HCT116 (cell line): Measurements from ENCODE around the gene RSPH6A. TPM values are rescaled to one million over a fixed set of nuclear protein-coding genes. Genes with fewer than 3 reads are reported as not detected.

ENCODE experiments used
- ATAC-seq: fragments of 200-7000 bp; cut with Tn5 transposase; 2 replicates; pipeline ENCODE4 v1.9.1; 2020; ENCODE audit warnings: mild to moderate bottlenecking, moderate library complexity
- BruUV-seq: library from RNA; stranded (reverse); fragments of 400-500 nt; replicated peaks from 2 replicates; lab custom pipeline; 2021; lab: Mats Ljungman, UMichigan
- CTCF ChIA-PET: fragments of 300-600 bp; sonication (Branson Sonifier 250); formaldehyde crosslinking; loops from one replicate; lab custom pipeline; 2021; ENCODE audit warnings: antibody characterized with exemption; lab: Charles Lee
- POLR2A ChIA-PET: fragments of 300-600, 350-600 bp; sonication (Branson Sonifier 250); formaldehyde crosslinking; loops from one replicate; lab custom pipeline; 2021; ENCODE audit warnings: antibody characterized with exemption; lab: Charles Lee
- RAD21 ChIA-PET, 2 experiments: fragments of 300-600 bp; sonication (Branson Sonifier 250); formaldehyde crosslinking; loops; one replicate each; lab custom pipeline; 2023; ENCODE audit warnings: low total read pairs in 2 of 2; ENCODE audit not compliant: uncharacterized antibody in 2 of 2, unreplicated experiment in 2 of 2, low non-redundant PET in 1 of 2; lab: Charles Lee
- DNase-seq: peaks from one replicate; pipeline ENCODE4 v3.0.0-alpha.2; 2010; ENCODE audit warnings: low read depth, low spot score
- H2AFZ ChIP-seq: fragments of 200-600 bp; shearing (Covaris generic), sonication (generic); 2 replicates; pipeline ENCODE4 v1.6.1; 2017; ENCODE audit warnings: low read depth, mixed run types, mixed read lengths, antibody characterized with exemption, low read length; ENCODE audit not compliant: poor library complexity, severe bottlenecking
- H3K27ac ChIP-seq: 2 replicates; pipeline ENCODE4 v1.5.1; 2012; ENCODE audit warnings: low read depth, low read length
- H3K27me3 ChIP-seq: fragments of 200-600 bp; sonication (generic); 2 replicates; pipeline ENCODE4 v1.6.1; 2016; ENCODE audit warnings: mixed run types, low read length, mixed read lengths; ENCODE audit not compliant: insufficient read depth
- H3K36me3 ChIP-seq, 2 experiments: fragments of 200-500 bp in 1 of 2; fragments of 200-600 bp in 1 of 2; sonication (Bioruptor generic) in 1 of 2; sonication (generic) in 1 of 2; 2 replicates each; pipeline versions ENCODE4 v1.5.1 to v1.6.1; 2014 to 2016; ENCODE audit warnings: low read length in 2 of 2, inconsistent platforms in 1 of 2, mixed read lengths in 1 of 2, mixed run types in 1 of 2; ENCODE audit not compliant: insufficient read depth in 2 of 2, control insufficient read depth in 1 of 2
- H3K4me1 ChIP-seq, 2 experiments: fragments of 200-600 bp in 1 of 2; sonication (generic) in 1 of 2; 2 replicates each; pipeline versions ENCODE4 v1.5.1 to v1.6.1; 2012 to 2017; ENCODE audit warnings: low read length in 2 of 2, inconsistent platforms in 1 of 2, mild to moderate bottlenecking in 1 of 2, mixed read lengths in 1 of 2, mixed run types in 1 of 2, moderate library complexity in 1 of 2; ENCODE audit not compliant: insufficient read depth in 2 of 2, control insufficient read depth in 1 of 2
- H3K4me2 ChIP-seq: fragments of 200-600 bp; sonication (generic); 2 replicates; pipeline ENCODE4 v1.6.1; 2017; ENCODE audit warnings: mixed run types, low read length, mixed read lengths
- H3K4me3 ChIP-seq, 2 experiments: fragments of 200-600 bp in 1 of 2; sonication (generic) in 1 of 2; replicated peaks in 1 of 2; 2 replicates each; pipeline ENCODE4 v1.5.1; 2011 to 2016; ENCODE audit warnings: low read length in 2 of 2, control low read depth in 1 of 2, low read depth in 1 of 2, mild to moderate bottlenecking in 1 of 2, mixed read lengths in 1 of 2, mixed run types in 1 of 2
- H3K79me2 ChIP-seq: fragments of 200-600 bp; sonication (generic); 2 replicates; pipeline ENCODE4 v1.6.1; 2017; ENCODE audit warnings: mild to moderate bottlenecking, mixed run types, low read length, moderate library complexity, mixed read lengths; ENCODE audit not compliant: insufficient read depth
- H3K9ac ChIP-seq: fragments of 200-600 bp; sonication (generic); 2 replicates; pipeline ENCODE4 v1.6.1; 2016; ENCODE audit warnings: low read length, mixed read lengths
- H3K9me2 ChIP-seq: fragments of 200-600 bp; sonication (generic), shearing (Covaris generic); 2 replicates; pipeline ENCODE4 v1.6.1; 2017; ENCODE audit warnings: mixed run types, mild to moderate bottlenecking, moderate library complexity; ENCODE audit not compliant: insufficient read depth
- H3K9me3 ChIP-seq, 2 experiments: fragments of 200-500 bp in 1 of 2; fragments of 200-600 bp in 1 of 2; sonication (Bioruptor generic) in 1 of 2; sonication (generic) in 1 of 2; 2 replicates each; pipeline ENCODE4 v1.6.1; 2014 to 2017; ENCODE audit warnings: low read length in 2 of 2, mixed read lengths in 2 of 2, inconsistent platforms in 1 of 2, low read depth in 1 of 2, mild to moderate bottlenecking in 1 of 2, mixed run types in 1 of 2, moderate library complexity in 1 of 2; ENCODE audit not compliant: control insufficient read depth in 1 of 2, insufficient read depth in 1 of 2
- H4K20me1 ChIP-seq: fragments of 200-600 bp; sonication (generic), shearing (Covaris generic); 2 replicates; pipeline ENCODE4 v1.6.1; 2017; ENCODE audit warnings: mixed run types, mild to moderate bottlenecking, moderate library complexity; ENCODE audit not compliant: insufficient read depth
- CBX3 ChIP-seq: IDR thresholded peaks from 2 replicates; pipeline ENCODE4 v1.6.1; 2012; ENCODE audit warnings: low read depth
- CEBPB ChIP-seq: IDR thresholded peaks from 2 replicates; pipeline ENCODE4 v1.6.1; 2012; ENCODE audit warnings: low read depth
- EGR1 ChIP-seq: IDR thresholded peaks from 2 replicates; pipeline ENCODE4 v1.6.1; 2012; ENCODE audit warnings: low read depth
- ELF1 ChIP-seq: IDR thresholded peaks from 2 replicates; pipeline ENCODE4 v1.6.1; 2012; ENCODE audit warnings: low read depth, borderline replicate concordance
- EZH2 ChIP-seq: fragments of 200-600 bp; sonication (generic); IDR thresholded peaks from 2 replicates; pipeline ENCODE4 v1.6.1; 2017; ENCODE audit warnings: antibody characterized with exemption, mixed run types
- FOSL1 ChIP-seq: IDR thresholded peaks from 2 replicates; pipeline ENCODE4 v1.6.1; 2012; ENCODE audit warnings: low read depth
- POLR2A ChIP-seq: IDR thresholded peaks from 2 replicates; pipeline ENCODE4 v1.7.0; 2011; ENCODE audit warnings: borderline replicate concordance; ENCODE audit not compliant: insufficient read depth, insufficient read length; ENCODE audit errors: extremely low read depth
- POLR2AphosphoS5 ChIP-seq: IDR thresholded peaks from 2 replicates; pipeline ENCODE4 v1.6.1; 2011; ENCODE audit warnings: mild to moderate bottlenecking, low read depth, low read length, moderate library complexity
- RAD21 ChIP-seq: IDR thresholded peaks from 2 replicates; pipeline ENCODE4 v1.6.1; 2012; ENCODE audit warnings: low read depth, mild to moderate bottlenecking
- SIN3A ChIP-seq: IDR thresholded peaks from 2 replicates; pipeline ENCODE4 v1.6.1; 2012; ENCODE audit warnings: low read depth
- SP1 ChIP-seq: IDR thresholded peaks from 2 replicates; pipeline ENCODE4 v1.6.1; 2012; ENCODE audit warnings: low read depth
- SRF ChIP-seq: IDR thresholded peaks from 2 replicates; pipeline ENCODE4 v1.6.1; 2012; ENCODE audit warnings: low read depth
- YY1 ChIP-seq: IDR thresholded peaks from 2 replicates; pipeline ENCODE4 v1.6.1; 2011; ENCODE audit warnings: low read length, low read depth, moderate library complexity, mild to moderate bottlenecking; ENCODE audit not compliant: insufficient replicate concordance; ENCODE audit errors: extremely low read depth
- ZNF274 ChIP-seq: fragments of 200-500 bp; sonication (Bioruptor generic); IDR thresholded peaks from 2 replicates; pipeline ENCODE4 v1.6.1; 2014; ENCODE audit warnings: mild to moderate bottlenecking, low read depth, low read length, inconsistent platforms
- intact Hi-C: fragments of 100-400 bp; cut with micrococcal nuclease; formaldehyde crosslinking; loops from 2 replicates; pipeline ENCODE4 v1.10.0; 2022
- total RNA-seq: library from RNA; stranded (reverse); gene quantifications from one replicate; pipeline ENCODE4 v1.2.1, GENCODE V29; 2021; ENCODE audit not compliant: unreplicated experiment
- TF ChIP-seq, protein P1 (sequence below): IDR thresholded peaks from 2 replicates; pipeline ENCODE4 v1.6.1; 2012; ENCODE audit warnings: low read depth
- TF ChIP-seq, protein P2 (sequence below): IDR thresholded peaks from 2 replicates; pipeline ENCODE4 v1.6.1; 2012
- TF ChIP-seq, protein P3 (sequence below): IDR thresholded peaks from 2 replicates; pipeline ENCODE4 v1.6.1; 2011; ENCODE audit warnings: mild to moderate bottlenecking, low read length, moderate library complexity; ENCODE audit not compliant: insufficient replicate concordance; ENCODE audit errors: extremely low read depth
- TF ChIP-seq, protein P4 (sequence below), 3 experiments: fragments of 200-600 bp in 1 of 3; sonication (generic) in 1 of 3; IDR thresholded peaks in 2 of 3; conservative IDR thresholded peaks in 1 of 3; 2 replicates each; pipeline ENCODE4 v1.5.1; 2012 to 2017; ENCODE audit warnings: low read depth in 2 of 3, low read length in 2 of 3, antibody characterized with exemption in 1 of 3, borderline replicate concordance in 1 of 3, control low read depth in 1 of 3, mild to moderate bottlenecking in 1 of 3, mixed read lengths in 1 of 3, mixed run types in 1 of 3, moderate library complexity in 1 of 3; ENCODE audit not compliant: insufficient read depth in 1 of 3

The RSPH6A gene
- total RNA-seq, 1 experiment from 2014 or later: 0.57 TPM

DNA sequence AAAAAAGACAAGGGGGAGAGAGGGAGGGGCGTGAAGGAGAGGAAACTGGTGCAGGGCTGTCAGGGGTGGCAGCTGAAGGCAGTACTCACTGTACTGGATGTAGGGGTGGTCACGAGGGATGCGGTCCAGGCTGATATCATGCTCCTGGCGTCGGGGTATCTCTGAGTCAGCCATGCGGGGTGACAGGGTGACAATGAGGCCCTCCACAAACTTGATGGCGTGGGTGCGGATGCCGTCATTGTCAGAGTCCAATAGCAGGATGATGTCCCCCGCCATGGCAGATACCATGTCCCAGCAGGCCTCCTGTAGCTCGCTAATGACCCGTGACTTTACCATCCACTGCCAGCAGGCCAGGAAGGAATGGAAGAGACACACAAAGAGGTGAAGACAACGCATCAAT, 32.6 kb upstream of the RSPH6A start:
- Histone ChIP-seq H3K4me3 (no peak overlapping the region), H3K79me2 (peaks cover 9% of the 10 kb centered on the region; the same call in 1 of the 2 replicates), H4K20me1 (no peaks in the 10 kb centered on the region), H3K36me3 (peaks cover 56 to 63% of the 10 kb centered on the region in 2 experiments), H3K4me2 (no peak overlapping the region), H3K9me2 (no peaks in the 10 kb centered on the region), H3K27me3 (no peaks in the 10 kb centered on the region), H3K9ac (no peak overlapping the region), H3K9me3 (no peaks in the 10 kb centered on the region), H3K4me1 (no peaks in the 10 kb centered on the region), H3K27ac (no peak overlapping the region), H2AFZ (no peak overlapping the region)
- ATAC-seq (no peak), DNase-seq (no peak)
- ChIA-PET POLR2A (no interaction called here), RAD21 (no interaction called here), CTCF (no interaction called here)
- no TSS peak for BruUV-seq
- TF ChIP-seq SRF: no peak
- TF ChIP-seq FOSL1: no peak
- no peak for TF ChIP-seq CEBPB
- TF ChIP-seq SIN3A: no peak
- TF ChIP-seq ELF1: no peak
- no peak for TF ChIP-seq ZNF274
- TF ChIP-seq, protein P1, sequence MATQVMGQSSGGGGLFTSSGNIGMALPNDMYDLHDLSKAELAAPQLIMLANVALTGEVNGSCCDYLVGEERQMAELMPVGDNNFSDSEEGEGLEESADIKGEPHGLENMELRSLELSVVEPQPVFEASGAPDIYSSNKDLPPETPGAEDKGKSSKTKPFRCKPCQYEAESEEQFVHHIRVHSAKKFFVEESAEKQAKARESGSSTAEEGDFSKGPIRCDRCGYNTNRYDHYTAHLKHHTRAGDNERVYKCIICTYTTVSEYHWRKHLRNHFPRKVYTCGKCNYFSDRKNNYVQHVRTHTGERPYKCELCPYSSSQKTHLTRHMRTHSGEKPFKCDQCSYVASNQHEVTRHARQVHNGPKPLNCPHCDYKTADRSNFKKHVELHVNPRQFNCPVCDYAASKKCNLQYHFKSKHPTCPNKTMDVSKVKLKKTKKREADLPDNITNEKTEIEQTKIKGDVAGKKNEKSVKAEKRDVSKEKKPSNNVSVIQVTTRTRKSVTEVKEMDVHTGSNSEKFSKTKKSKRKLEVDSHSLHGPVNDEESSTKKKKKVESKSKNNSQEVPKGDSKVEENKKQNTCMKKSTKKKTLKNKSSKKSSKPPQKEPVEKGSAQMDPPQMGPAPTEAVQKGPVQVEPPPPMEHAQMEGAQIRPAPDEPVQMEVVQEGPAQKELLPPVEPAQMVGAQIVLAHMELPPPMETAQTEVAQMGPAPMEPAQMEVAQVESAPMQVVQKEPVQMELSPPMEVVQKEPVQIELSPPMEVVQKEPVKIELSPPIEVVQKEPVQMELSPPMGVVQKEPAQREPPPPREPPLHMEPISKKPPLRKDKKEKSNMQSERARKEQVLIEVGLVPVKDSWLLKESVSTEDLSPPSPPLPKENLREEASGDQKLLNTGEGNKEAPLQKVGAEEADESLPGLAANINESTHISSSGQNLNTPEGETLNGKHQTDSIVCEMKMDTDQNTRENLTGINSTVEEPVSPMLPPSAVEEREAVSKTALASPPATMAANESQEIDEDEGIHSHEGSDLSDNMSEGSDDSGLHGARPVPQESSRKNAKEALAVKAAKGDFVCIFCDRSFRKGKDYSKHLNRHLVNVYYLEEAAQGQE: no peak
- TF ChIP-seq EZH2: no peak
- TF ChIP-seq, protein P2, sequence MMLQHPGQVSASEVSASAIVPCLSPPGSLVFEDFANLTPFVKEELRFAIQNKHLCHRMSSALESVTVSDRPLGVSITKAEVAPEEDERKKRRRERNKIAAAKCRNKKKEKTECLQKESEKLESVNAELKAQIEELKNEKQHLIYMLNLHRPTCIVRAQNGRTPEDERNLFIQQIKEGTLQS: no peak
- no peak for TF ChIP-seq SP1
- no peak for TF ChIP-seq POLR2AphosphoS5
- no peak for TF ChIP-seq RAD21
- TF ChIP-seq, protein P3, sequence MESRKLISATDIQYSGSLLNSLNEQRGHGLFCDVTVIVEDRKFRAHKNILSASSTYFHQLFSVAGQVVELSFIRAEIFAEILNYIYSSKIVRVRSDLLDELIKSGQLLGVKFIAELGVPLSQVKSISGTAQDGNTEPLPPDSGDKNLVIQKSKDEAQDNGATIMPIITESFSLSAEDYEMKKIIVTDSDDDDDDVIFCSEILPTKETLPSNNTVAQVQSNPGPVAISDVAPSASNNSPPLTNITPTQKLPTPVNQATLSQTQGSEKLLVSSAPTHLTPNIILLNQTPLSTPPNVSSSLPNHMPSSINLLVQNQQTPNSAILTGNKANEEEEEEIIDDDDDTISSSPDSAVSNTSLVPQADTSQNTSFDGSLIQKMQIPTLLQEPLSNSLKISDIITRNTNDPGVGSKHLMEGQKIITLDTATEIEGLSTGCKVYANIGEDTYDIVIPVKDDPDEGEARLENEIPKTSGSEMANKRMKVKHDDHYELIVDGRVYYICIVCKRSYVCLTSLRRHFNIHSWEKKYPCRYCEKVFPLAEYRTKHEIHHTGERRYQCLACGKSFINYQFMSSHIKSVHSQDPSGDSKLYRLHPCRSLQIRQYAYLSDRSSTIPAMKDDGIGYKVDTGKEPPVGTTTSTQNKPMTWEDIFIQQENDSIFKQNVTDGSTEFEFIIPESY: no peak
- no peak for TF ChIP-seq EGR1
- TF ChIP-seq POLR2A: no peak
- TF ChIP-seq CBX3: no peak
- TF ChIP-seq, protein P4, sequence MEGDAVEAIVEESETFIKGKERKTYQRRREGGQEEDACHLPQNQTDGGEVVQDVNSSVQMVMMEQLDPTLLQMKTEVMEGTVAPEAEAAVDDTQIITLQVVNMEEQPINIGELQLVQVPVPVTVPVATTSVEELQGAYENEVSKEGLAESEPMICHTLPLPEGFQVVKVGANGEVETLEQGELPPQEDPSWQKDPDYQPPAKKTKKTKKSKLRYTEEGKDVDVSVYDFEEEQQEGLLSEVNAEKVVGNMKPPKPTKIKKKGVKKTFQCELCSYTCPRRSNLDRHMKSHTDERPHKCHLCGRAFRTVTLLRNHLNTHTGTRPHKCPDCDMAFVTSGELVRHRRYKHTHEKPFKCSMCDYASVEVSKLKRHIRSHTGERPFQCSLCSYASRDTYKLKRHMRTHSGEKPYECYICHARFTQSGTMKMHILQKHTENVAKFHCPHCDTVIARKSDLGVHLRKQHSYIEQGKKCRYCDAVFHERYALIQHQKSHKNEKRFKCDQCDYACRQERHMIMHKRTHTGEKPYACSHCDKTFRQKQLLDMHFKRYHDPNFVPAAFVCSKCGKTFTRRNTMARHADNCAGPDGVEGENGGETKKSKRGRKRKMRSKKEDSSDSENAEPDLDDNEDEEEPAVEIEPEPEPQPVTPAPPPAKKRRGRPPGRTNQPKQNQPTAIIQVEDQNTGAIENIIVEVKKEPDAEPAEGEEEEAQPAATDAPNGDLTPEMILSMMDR (IDR thresholded peaks at IDR 0.05 in 2 of 3, conservative IDR thresholded peaks at IDR 0.05 in 1 of 3; ENCODE audit: borderline replicate concordance in 1 of 3, insufficient read depth in 1 of 3, low read depth in 2 of 3, low read length in 2 of 3): no peak
- no peak for TF ChIP-seq YY1
- intact Hi-C loops: no loop called here
